Activated CD4-positive, alpha-beta T cell treated with anti-CD3 and anti-CD28 coated beads for 48 hours (primary cell): ENCODE results near the gene ITPKC.
"Not testable (repeated sequence)": the region's sequence is repeated elsewhere in the genome, so short reads cannot be mapped to it uniquely, and the experiment has no call there.

Experiments
- DNase-seq: peaks from one replicate; pipeline ENCODE4 v3.0.0-alpha.2; 2020

The ITPKC gene

DNA sequence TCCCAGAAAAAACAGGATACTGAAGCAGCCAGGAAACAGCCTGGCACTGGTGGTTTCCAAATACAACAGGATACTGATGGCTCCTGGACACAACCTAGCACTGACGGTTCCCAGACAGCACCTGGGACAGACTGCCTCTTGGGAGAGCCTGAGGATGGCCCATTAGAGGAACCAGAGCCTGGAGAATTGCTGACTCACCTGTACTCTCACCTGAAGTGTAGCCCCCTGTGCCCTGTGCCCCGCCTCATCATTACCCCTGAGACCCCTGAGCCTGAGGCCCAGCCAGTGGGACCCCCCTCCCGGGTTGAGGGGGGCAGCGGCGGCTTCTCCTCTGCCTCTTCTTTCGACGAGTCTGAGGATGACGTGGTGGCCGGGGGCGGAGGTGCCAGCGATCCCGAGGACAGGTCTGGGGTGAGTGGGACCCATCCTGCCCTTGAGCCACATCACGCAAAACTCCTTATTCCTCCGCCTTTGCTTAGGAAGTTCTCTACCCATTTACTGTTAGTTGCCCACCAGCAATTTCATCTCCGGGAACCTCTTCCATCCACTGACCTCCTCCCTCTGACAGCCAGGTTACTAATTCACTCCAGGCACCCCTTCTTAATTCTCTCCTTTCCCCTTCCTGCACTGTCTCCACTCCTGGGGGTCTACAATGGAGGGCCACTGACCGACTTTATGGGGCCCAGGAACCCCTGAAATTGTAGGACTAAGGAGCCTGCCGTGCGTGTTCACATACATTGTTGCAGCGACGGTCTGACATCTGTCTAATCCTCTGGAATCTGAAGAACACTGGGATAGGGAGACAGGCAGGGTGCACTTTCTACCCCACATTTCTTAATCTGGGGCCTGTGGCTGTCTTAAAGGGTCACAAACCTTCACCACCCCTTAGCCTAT lies 1.2 kb downstream of the ITPKC start:
- DNase-seq: no peak

DNA sequence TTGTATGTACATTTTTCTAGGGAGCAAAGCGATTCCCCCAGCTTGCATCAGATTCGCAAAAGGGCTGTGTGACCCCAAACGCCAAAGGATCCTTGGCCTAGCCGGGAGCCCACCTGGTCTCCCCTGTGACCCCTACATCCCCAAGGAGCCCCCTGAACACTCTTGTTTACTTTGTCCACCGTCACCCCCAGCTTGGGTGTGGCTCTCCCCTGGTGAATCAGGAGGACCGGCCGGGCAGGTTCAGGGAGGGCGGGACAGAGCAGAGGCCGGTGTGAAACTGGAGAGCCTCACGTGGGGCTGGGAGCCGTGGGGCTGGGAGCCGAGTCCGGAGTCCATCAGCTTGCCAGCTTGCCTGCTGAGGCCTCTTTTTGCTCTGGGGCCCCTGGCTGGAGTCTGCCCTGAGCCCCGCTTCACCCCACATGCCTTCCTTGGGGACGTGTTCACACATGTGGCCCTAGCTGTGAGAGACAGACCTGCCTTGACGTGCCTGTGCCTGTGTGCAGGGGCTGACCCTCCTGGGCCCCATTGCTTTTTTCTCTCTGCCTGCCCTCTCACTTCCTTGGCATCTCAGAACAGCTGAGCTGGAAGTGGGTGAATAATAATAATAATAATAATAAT lies 2.0 kb downstream of the ITPKC start:
- DNase-seq: peak; percentile 18

GRCh38 chr19:40719414-40719894 lies 2.5 kb downstream of the ITPKC start:
- no peak for DNase-seq

- no peak for DNase-seq
These were observed 4.2 kb downstream of the ITPKC start for GRCh38 chr19:40721140-40721486.

- no peak for DNase-seq
These were observed 5.2 kb downstream of the ITPKC start for GRCh38 chr19:40721936-40722661.

DNA sequence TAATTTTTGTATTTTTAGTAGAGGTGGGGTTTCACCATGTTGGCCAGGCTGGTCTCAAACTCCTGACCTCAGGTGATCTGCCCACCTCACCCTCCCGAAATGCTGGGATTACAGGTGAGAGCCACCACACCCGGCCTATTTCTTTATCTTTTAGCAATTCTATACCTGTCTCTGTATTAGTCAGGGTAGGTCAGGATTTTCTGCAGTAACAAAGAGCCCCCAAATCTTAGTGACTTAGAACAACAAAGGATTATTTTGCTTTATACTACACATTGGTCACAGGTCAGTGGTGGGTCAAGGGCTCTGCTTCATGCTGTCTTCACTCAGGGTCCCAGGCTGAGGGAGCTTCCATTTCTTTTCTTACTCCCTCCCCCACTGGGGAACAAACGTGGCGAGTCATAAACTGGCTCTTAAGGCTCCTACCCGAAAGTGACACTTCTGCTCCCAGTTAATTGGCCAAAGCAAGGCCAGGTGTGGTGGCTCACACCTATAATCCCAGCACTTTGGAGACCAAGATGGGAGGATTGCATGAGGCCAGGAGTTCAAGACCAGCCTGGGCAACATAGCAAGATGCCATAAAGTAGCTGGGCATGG lies 6.8 kb downstream of the ITPKC start:
- DNase-seq: no peak

DNA sequence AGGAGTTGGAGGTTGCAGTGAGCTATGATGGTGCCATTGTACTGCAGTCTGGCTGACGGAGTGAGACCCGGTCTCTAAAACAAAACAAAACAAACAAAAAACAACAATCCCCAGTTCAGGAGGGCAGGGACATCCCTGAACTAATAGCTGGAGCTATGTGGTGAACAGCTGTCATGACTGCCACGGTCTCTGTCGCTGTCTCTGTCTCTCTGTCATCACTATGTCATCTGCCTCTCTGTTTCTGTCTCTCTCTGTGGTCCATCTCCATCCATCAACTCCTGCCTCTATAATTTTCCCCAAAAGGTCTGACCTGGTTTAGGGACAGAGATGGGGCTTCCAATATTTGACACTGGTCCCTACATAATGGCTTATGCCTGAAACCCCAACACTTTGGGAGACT lies 7.4 kb downstream of the ITPKC start:
- no peak for DNase-seq

- DNase-seq: peak; percentile 15
These were observed 7.9 kb downstream of the ITPKC start for GRCh38 chr19:40724855-40725254.

DNA sequence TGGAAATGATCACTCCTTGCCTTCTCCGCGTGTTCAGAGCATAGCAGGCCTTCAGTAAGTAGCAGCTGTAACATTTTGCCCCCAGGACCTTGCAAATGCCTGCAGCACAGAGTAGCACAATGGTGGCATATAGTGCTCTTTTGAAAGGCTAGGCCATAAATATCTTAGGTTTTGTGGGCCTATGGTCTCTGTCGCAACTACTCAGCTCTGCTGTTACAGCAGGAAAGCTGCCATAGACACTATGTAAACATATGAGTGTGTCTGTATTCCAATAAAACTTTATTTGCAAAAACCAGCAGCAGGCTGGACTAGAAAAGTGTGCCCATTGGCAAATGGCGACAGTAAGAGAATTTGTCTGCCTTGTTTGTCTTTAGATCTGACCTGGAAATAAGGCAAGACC lies 9.4 kb downstream of the ITPKC start:
- no peak for DNase-seq

- not testable (repeated sequence) for DNase-seq
These were observed 13.2 kb downstream of the ITPKC start for GRCh38 chr19:40730065-40730464.

- not testable (repeated sequence) for DNase-seq
These were observed 15.4 kb downstream of the ITPKC start for GRCh38 chr19:40732304-40732703.

GRCh38 chr19:40733149-40733548 lies 16.2 kb downstream of the ITPKC start:
- DNase-seq: no peak

GRCh38 chr19:40735013-40735771 lies 18.3 kb downstream of the ITPKC start:
- DNase-seq: no peak

- no peak for DNase-seq
These were observed 19.7 kb downstream of the ITPKC start for GRCh38 chr19:40736661-40737060.

DNA sequence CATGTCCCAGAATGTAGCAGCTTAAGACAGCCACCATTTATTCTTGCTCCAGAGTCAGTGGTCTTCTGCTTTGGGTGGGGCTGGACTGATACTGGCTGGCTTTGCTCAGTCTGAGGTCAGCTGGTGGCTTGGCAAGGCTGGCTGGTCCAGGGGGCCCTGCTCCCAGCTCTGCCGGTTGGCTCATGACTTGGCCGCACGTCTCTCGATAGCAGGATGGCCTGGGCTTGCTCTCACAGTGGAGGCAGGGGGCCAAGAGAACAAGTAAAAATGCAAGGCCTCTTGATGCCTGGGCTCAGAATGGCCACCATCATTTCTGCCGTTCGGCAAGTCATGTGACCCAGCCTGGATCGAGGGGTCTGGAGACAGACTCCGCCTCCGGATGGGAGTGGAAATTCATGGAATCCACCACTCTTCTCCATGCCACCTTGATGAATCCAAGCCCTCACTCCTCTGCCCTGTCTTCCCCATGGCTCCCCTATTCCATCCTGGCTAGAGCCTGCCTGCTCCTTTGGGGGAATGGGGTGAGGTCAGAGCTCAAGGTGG lies 20.3 kb downstream of the ITPKC start:
- DNase-seq: no peak

- no peak for DNase-seq
These were observed 22.3 kb downstream of the ITPKC start for GRCh38 chr19:40739030-40739839.

- DNase-seq: no peak
These were observed 23.2 kb downstream of the ITPKC start for GRCh38 chr19:40739871-40740703.

- no peak for DNase-seq
These were observed 23.8 kb downstream of the ITPKC start for GRCh38 chr19:40740747-40741146.

- DNase-seq: no peak
These were observed 24.8 kb downstream of the ITPKC start for GRCh38 chr19:40741527-40742390.
